HCT116 (cell line): Measurements from ENCODE around the gene KTN1. TPM values are rescaled to one million over a fixed set of nuclear protein-coding genes. Genes with fewer than 3 reads are reported as not detected.

ENCODE experiments used
- ATAC-seq: fragments of 200-7000 bp; cut with Tn5 transposase; 2 replicates; pipeline ENCODE4 v1.9.1; 2020; ENCODE audit warnings: mild to moderate bottlenecking, moderate library complexity
- BruUV-seq: library from RNA; stranded (reverse); fragments of 400-500 nt; replicated peaks from 2 replicates; lab custom pipeline; 2021; lab: Mats Ljungman, UMichigan
- CTCF ChIA-PET: fragments of 300-600 bp; sonication (Branson Sonifier 250); formaldehyde crosslinking; loops from one replicate; lab custom pipeline; 2021; ENCODE audit warnings: antibody characterized with exemption; lab: Charles Lee
- POLR2A ChIA-PET: fragments of 300-600, 350-600 bp; sonication (Branson Sonifier 250); formaldehyde crosslinking; loops from one replicate; lab custom pipeline; 2021; ENCODE audit warnings: antibody characterized with exemption; lab: Charles Lee
- RAD21 ChIA-PET, 2 experiments: fragments of 300-600 bp; sonication (Branson Sonifier 250); formaldehyde crosslinking; loops; one replicate each; lab custom pipeline; 2023; ENCODE audit warnings: low total read pairs in 2 of 2; ENCODE audit not compliant: uncharacterized antibody in 2 of 2, unreplicated experiment in 2 of 2, low non-redundant PET in 1 of 2; lab: Charles Lee
- DNase-seq: peaks from one replicate; pipeline ENCODE4 v3.0.0-alpha.2; 2010; ENCODE audit warnings: low read depth, low spot score
- H2AFZ ChIP-seq: fragments of 200-600 bp; shearing (Covaris generic), sonication (generic); 2 replicates; pipeline ENCODE4 v1.6.1; 2017; ENCODE audit warnings: low read depth, mixed run types, mixed read lengths, antibody characterized with exemption, low read length; ENCODE audit not compliant: poor library complexity, severe bottlenecking
- H3K27ac ChIP-seq: 2 replicates; pipeline ENCODE4 v1.5.1; 2012; ENCODE audit warnings: low read depth, low read length
- H3K27me3 ChIP-seq: fragments of 200-600 bp; sonication (generic); 2 replicates; pipeline ENCODE4 v1.6.1; 2016; ENCODE audit warnings: mixed run types, low read length, mixed read lengths; ENCODE audit not compliant: insufficient read depth
- H3K36me3 ChIP-seq, 2 experiments: fragments of 200-500 bp in 1 of 2; fragments of 200-600 bp in 1 of 2; sonication (Bioruptor generic) in 1 of 2; sonication (generic) in 1 of 2; 2 replicates each; pipeline versions ENCODE4 v1.5.1 to v1.6.1; 2014 to 2016; ENCODE audit warnings: low read length in 2 of 2, inconsistent platforms in 1 of 2, mixed read lengths in 1 of 2, mixed run types in 1 of 2; ENCODE audit not compliant: insufficient read depth in 2 of 2, control insufficient read depth in 1 of 2
- H3K4me1 ChIP-seq, 2 experiments: fragments of 200-600 bp in 1 of 2; sonication (generic) in 1 of 2; 2 replicates each; pipeline versions ENCODE4 v1.5.1 to v1.6.1; 2012 to 2017; ENCODE audit warnings: low read length in 2 of 2, inconsistent platforms in 1 of 2, mild to moderate bottlenecking in 1 of 2, mixed read lengths in 1 of 2, mixed run types in 1 of 2, moderate library complexity in 1 of 2; ENCODE audit not compliant: insufficient read depth in 2 of 2, control insufficient read depth in 1 of 2
- H3K4me2 ChIP-seq: fragments of 200-600 bp; sonication (generic); 2 replicates; pipeline ENCODE4 v1.6.1; 2017; ENCODE audit warnings: mixed run types, low read length, mixed read lengths
- H3K4me3 ChIP-seq, 2 experiments: fragments of 200-600 bp in 1 of 2; sonication (generic) in 1 of 2; replicated peaks in 1 of 2; 2 replicates each; pipeline ENCODE4 v1.5.1; 2011 to 2016; ENCODE audit warnings: low read length in 2 of 2, control low read depth in 1 of 2, low read depth in 1 of 2, mild to moderate bottlenecking in 1 of 2, mixed read lengths in 1 of 2, mixed run types in 1 of 2
- H3K79me2 ChIP-seq: fragments of 200-600 bp; sonication (generic); 2 replicates; pipeline ENCODE4 v1.6.1; 2017; ENCODE audit warnings: mild to moderate bottlenecking, mixed run types, low read length, moderate library complexity, mixed read lengths; ENCODE audit not compliant: insufficient read depth
- H3K9ac ChIP-seq: fragments of 200-600 bp; sonication (generic); 2 replicates; pipeline ENCODE4 v1.6.1; 2016; ENCODE audit warnings: low read length, mixed read lengths
- H3K9me2 ChIP-seq: fragments of 200-600 bp; sonication (generic), shearing (Covaris generic); 2 replicates; pipeline ENCODE4 v1.6.1; 2017; ENCODE audit warnings: mixed run types, mild to moderate bottlenecking, moderate library complexity; ENCODE audit not compliant: insufficient read depth
- H3K9me3 ChIP-seq, 2 experiments: fragments of 200-500 bp in 1 of 2; fragments of 200-600 bp in 1 of 2; sonication (Bioruptor generic) in 1 of 2; sonication (generic) in 1 of 2; 2 replicates each; pipeline ENCODE4 v1.6.1; 2014 to 2017; ENCODE audit warnings: low read length in 2 of 2, mixed read lengths in 2 of 2, inconsistent platforms in 1 of 2, low read depth in 1 of 2, mild to moderate bottlenecking in 1 of 2, mixed run types in 1 of 2, moderate library complexity in 1 of 2; ENCODE audit not compliant: control insufficient read depth in 1 of 2, insufficient read depth in 1 of 2
- H4K20me1 ChIP-seq: fragments of 200-600 bp; sonication (generic), shearing (Covaris generic); 2 replicates; pipeline ENCODE4 v1.6.1; 2017; ENCODE audit warnings: mixed run types, mild to moderate bottlenecking, moderate library complexity; ENCODE audit not compliant: insufficient read depth
- CBX3 ChIP-seq: IDR thresholded peaks from 2 replicates; pipeline ENCODE4 v1.6.1; 2012; ENCODE audit warnings: low read depth
- CEBPB ChIP-seq: IDR thresholded peaks from 2 replicates; pipeline ENCODE4 v1.6.1; 2012; ENCODE audit warnings: low read depth
- EGR1 ChIP-seq: IDR thresholded peaks from 2 replicates; pipeline ENCODE4 v1.6.1; 2012; ENCODE audit warnings: low read depth
- EZH2phosphoT487 ChIP-seq: fragments of 200-600 bp; IDR thresholded peaks from 2 replicates; pipeline ENCODE4 v1.6.1; 2018; ENCODE audit warnings: antibody characterized with exemption, borderline replicate concordance
- JUND ChIP-seq: IDR thresholded peaks from 2 replicates; pipeline ENCODE4 v1.6.1; 2012
- POLR2A ChIP-seq: IDR thresholded peaks from 2 replicates; pipeline ENCODE4 v1.7.0; 2011; ENCODE audit warnings: borderline replicate concordance; ENCODE audit not compliant: insufficient read depth, insufficient read length; ENCODE audit errors: extremely low read depth
- POLR2AphosphoS5 ChIP-seq: IDR thresholded peaks from 2 replicates; pipeline ENCODE4 v1.6.1; 2011; ENCODE audit warnings: mild to moderate bottlenecking, low read depth, low read length, moderate library complexity
- SIN3A ChIP-seq: IDR thresholded peaks from 2 replicates; pipeline ENCODE4 v1.6.1; 2012; ENCODE audit warnings: low read depth
- YY1 ChIP-seq: IDR thresholded peaks from 2 replicates; pipeline ENCODE4 v1.6.1; 2011; ENCODE audit warnings: low read length, low read depth, moderate library complexity, mild to moderate bottlenecking; ENCODE audit not compliant: insufficient replicate concordance; ENCODE audit errors: extremely low read depth
- ZFX ChIP-seq: fragments of 450-650 bp; IDR thresholded peaks from 2 replicates; pipeline ENCODE4 v1.6.1; 2017
- intact Hi-C: fragments of 100-400 bp; cut with micrococcal nuclease; formaldehyde crosslinking; loops from 2 replicates; pipeline ENCODE4 v1.10.0; 2022
- total RNA-seq: library from RNA; stranded (reverse); gene quantifications from one replicate; pipeline ENCODE4 v1.2.1, GENCODE V29; 2021; ENCODE audit not compliant: unreplicated experiment
- TF ChIP-seq, protein P1 (sequence below): IDR thresholded peaks from 2 replicates; pipeline ENCODE4 v1.6.1; 2011; ENCODE audit warnings: mild to moderate bottlenecking, low read length, moderate library complexity; ENCODE audit not compliant: insufficient replicate concordance; ENCODE audit errors: extremely low read depth
- TF ChIP-seq, protein P2 (sequence below), 3 experiments: fragments of 200-600 bp in 1 of 3; sonication (generic) in 1 of 3; IDR thresholded peaks in 2 of 3; conservative IDR thresholded peaks in 1 of 3; 2 replicates each; pipeline ENCODE4 v1.5.1; 2012 to 2017; ENCODE audit warnings: low read depth in 2 of 3, low read length in 2 of 3, antibody characterized with exemption in 1 of 3, borderline replicate concordance in 1 of 3, control low read depth in 1 of 3, mild to moderate bottlenecking in 1 of 3, mixed read lengths in 1 of 3, mixed run types in 1 of 3, moderate library complexity in 1 of 3; ENCODE audit not compliant: insufficient read depth in 1 of 3
- TF ChIP-seq, protein P3 (sequence below): IDR thresholded peaks from 2 replicates; pipeline ENCODE4 v1.6.1; 2012
- TF ChIP-seq, protein P4 (sequence below): IDR thresholded peaks from 2 replicates; pipeline ENCODE4 v1.6.1; 2012

KTN1 gene
- total RNA-seq, 1 experiment from 2014 or later = 105 TPM

DNA sequence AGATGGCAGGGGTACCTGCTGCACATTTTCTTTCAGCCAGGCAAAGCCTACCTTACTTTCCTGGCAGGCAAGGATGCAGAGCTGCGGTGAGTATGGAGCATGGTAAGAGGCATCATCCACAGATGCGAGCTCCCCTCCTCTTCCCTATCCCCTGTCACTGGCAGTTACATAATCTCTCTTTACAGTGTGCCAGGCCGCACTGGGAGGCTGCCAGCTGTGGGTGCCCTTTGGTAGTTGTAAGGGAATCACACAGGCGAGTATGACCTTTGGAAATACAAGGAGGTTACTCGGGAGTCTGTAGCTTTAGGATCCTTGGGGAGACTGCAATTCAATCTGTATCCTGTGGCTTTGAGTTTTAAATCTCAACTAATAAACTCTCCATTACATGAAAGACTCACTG, 132.5 kb downstream of the KTN1 start:
- Histone ChIP-seq H3K79me2 (no peaks in the 10 kb centered on the region), H3K4me1 (no peaks in the 10 kb centered on the region), H3K27ac (no peak overlapping the region), H2AFZ (no peak overlapping the region), H3K9me3 (no peaks in the 10 kb centered on the region), H3K4me3 (no peak overlapping the region), H4K20me1 (no peaks in the 10 kb centered on the region), H3K4me2 (no peak overlapping the region), H3K27me3 (no peaks in the 10 kb centered on the region), H3K36me3 (no peaks in the 10 kb centered on the region), H3K9me2 (no peaks in the 10 kb centered on the region), H3K9ac (no peak overlapping the region)
- BruUV-seq = no TSS peak
- TF ChIP-seq SIN3A = no peak
- TF ChIP-seq, protein P1, sequence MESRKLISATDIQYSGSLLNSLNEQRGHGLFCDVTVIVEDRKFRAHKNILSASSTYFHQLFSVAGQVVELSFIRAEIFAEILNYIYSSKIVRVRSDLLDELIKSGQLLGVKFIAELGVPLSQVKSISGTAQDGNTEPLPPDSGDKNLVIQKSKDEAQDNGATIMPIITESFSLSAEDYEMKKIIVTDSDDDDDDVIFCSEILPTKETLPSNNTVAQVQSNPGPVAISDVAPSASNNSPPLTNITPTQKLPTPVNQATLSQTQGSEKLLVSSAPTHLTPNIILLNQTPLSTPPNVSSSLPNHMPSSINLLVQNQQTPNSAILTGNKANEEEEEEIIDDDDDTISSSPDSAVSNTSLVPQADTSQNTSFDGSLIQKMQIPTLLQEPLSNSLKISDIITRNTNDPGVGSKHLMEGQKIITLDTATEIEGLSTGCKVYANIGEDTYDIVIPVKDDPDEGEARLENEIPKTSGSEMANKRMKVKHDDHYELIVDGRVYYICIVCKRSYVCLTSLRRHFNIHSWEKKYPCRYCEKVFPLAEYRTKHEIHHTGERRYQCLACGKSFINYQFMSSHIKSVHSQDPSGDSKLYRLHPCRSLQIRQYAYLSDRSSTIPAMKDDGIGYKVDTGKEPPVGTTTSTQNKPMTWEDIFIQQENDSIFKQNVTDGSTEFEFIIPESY = no peak
- TF ChIP-seq, protein P2, sequence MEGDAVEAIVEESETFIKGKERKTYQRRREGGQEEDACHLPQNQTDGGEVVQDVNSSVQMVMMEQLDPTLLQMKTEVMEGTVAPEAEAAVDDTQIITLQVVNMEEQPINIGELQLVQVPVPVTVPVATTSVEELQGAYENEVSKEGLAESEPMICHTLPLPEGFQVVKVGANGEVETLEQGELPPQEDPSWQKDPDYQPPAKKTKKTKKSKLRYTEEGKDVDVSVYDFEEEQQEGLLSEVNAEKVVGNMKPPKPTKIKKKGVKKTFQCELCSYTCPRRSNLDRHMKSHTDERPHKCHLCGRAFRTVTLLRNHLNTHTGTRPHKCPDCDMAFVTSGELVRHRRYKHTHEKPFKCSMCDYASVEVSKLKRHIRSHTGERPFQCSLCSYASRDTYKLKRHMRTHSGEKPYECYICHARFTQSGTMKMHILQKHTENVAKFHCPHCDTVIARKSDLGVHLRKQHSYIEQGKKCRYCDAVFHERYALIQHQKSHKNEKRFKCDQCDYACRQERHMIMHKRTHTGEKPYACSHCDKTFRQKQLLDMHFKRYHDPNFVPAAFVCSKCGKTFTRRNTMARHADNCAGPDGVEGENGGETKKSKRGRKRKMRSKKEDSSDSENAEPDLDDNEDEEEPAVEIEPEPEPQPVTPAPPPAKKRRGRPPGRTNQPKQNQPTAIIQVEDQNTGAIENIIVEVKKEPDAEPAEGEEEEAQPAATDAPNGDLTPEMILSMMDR (IDR thresholded peaks at IDR 0.05 in 2 of 3, conservative IDR thresholded peaks at IDR 0.05 in 1 of 3; ENCODE audit: borderline replicate concordance in 1 of 3, insufficient read depth in 1 of 3, low read depth in 2 of 3, low read length in 2 of 3) = no peak
- TF ChIP-seq, protein P3, sequence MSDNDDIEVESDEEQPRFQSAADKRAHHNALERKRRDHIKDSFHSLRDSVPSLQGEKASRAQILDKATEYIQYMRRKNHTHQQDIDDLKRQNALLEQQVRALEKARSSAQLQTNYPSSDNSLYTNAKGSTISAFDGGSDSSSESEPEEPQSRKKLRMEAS = no peak
- no peak for TF ChIP-seq EZH2phosphoT487
- TF ChIP-seq JUND = no peak
- TF ChIP-seq CEBPB = no peak
- no peak for TF ChIP-seq EGR1
- TF ChIP-seq POLR2A = no peak
- no peak for TF ChIP-seq YY1
- TF ChIP-seq CBX3 = no peak
- TF ChIP-seq ZFX = no peak
- TF ChIP-seq, protein P4, sequence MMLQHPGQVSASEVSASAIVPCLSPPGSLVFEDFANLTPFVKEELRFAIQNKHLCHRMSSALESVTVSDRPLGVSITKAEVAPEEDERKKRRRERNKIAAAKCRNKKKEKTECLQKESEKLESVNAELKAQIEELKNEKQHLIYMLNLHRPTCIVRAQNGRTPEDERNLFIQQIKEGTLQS = no peak
- no peak for TF ChIP-seq POLR2AphosphoS5
- no peak for DNase-seq
- intact Hi-C loops = no loop called here
- ChIA-PET CTCF (no interaction called here), POLR2A (no interaction called here), RAD21 (no interaction called here)
- no peak for ATAC-seq
